HEK293 (cell line): ENCODE measurements around the gene YIPF2.

Experiments used
- SP2 ChIP-seq: fragments of 450-650 bp; formaldehyde crosslinking; IDR thresholded peaks from 2 replicates; pipeline ENCODE4 v1.5.1; 2016; ENCODE audit warnings: missing biosample characterization, missing genetic modification characterization
- ZFP37 ChIP-seq: fragments of 450-650 bp; formaldehyde crosslinking; IDR thresholded peaks from 2 replicates; pipeline ENCODE4 v1.5.1; 2016; ENCODE audit warnings: missing biosample characterization, missing genetic modification characterization
- ZFP69B ChIP-seq: fragments of 450-650 bp; formaldehyde crosslinking; IDR thresholded peaks from 2 replicates; pipeline ENCODE4 v1.5.1; 2016; ENCODE audit warnings: missing biosample characterization, missing genetic modification characterization
- ZNF510 ChIP-seq: fragments of 450-650 bp; formaldehyde crosslinking; IDR thresholded peaks from 2 replicates; pipeline ENCODE4 v1.5.1; 2018; ENCODE audit warnings: mild to moderate bottlenecking, missing genetic modification characterization, missing biosample characterization; ENCODE audit not compliant: insufficient replicate concordance
- ZNF596 ChIP-seq: fragments of 450-650 bp; IDR thresholded peaks from 2 replicates; pipeline ENCODE4 v1.5.0; 2018; ENCODE audit warnings: missing biosample characterization, mild to moderate bottlenecking, missing genetic modification characterization, moderate library complexity
- ZSCAN30 ChIP-seq: fragments of 450-650 bp; IDR thresholded peaks from 2 replicates; pipeline ENCODE4 v1.5.1; 2018; ENCODE audit warnings: missing biosample characterization, mild to moderate bottlenecking, missing genetic modification characterization, moderate library complexity
- TF ChIP-seq, protein P1 (sequence below): fragments of 450-650 bp; formaldehyde crosslinking; IDR thresholded peaks from 2 replicates; pipeline ENCODE4 v1.5.1; 2016; ENCODE audit warnings: missing biosample characterization, missing genetic modification characterization
- TF ChIP-seq, protein P2 (sequence below): IDR thresholded peaks from 2 replicates; pipeline ENCODE4 v1.6.1; 2011; ENCODE audit warnings: mild to moderate bottlenecking, low read depth, low read length, borderline replicate concordance
- TF ChIP-seq, protein P3 (sequence below): fragments of 450-650 bp; formaldehyde crosslinking; IDR thresholded peaks from 2 replicates; pipeline ENCODE4 v1.5.1; 2016; ENCODE audit warnings: missing biosample characterization, missing genetic modification characterization
- TF ChIP-seq, protein P4 (sequence below): fragments of 450-650 bp; formaldehyde crosslinking; optimal IDR thresholded peaks from 2 replicates; pipeline ENCODE3; 2016; ENCODE audit warnings: missing biosample characterization, mild to moderate bottlenecking, missing genetic modification characterization

DNA sequence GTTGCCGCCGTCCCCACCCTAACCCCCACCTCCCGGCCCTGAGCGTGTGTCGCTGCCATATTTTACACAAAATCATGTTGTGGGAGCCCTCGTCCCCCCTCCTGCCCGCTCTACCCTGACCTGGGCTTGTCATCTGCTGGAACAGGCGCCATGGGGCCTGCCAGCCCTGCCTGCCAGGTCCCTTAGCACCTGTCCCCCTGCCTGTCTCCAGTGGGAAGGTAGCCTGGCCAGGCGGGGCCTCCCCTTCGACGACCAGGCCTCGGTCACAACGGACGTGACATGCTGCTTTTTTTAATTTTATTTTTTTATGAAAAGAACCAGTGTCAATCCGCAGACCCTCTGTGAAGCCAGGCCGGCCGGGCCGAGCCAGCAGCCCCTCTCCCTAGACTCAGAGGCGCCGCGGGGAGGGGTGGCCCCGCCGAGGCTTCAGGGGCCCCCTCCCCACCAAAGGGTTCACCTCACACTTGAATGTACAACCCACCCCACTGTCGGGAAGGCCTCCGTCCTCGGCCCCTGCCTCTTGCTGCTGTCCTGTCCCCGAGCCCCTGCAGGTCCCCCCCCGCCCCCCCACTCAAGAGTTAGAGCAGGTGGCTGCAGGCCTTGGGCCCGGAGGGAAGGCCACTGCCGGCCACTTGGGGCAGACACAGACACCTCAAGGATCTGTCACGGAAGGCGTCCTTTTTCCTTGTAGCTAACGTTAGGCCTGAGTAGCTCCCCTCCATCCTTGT is 6.4 kb downstream of the YIPF2 start:
- TF ChIP-seq, protein P1, sequence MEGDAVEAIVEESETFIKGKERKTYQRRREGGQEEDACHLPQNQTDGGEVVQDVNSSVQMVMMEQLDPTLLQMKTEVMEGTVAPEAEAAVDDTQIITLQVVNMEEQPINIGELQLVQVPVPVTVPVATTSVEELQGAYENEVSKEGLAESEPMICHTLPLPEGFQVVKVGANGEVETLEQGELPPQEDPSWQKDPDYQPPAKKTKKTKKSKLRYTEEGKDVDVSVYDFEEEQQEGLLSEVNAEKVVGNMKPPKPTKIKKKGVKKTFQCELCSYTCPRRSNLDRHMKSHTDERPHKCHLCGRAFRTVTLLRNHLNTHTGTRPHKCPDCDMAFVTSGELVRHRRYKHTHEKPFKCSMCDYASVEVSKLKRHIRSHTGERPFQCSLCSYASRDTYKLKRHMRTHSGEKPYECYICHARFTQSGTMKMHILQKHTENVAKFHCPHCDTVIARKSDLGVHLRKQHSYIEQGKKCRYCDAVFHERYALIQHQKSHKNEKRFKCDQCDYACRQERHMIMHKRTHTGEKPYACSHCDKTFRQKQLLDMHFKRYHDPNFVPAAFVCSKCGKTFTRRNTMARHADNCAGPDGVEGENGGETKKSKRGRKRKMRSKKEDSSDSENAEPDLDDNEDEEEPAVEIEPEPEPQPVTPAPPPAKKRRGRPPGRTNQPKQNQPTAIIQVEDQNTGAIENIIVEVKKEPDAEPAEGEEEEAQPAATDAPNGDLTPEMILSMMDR = no peak
- TF ChIP-seq, protein P2, sequence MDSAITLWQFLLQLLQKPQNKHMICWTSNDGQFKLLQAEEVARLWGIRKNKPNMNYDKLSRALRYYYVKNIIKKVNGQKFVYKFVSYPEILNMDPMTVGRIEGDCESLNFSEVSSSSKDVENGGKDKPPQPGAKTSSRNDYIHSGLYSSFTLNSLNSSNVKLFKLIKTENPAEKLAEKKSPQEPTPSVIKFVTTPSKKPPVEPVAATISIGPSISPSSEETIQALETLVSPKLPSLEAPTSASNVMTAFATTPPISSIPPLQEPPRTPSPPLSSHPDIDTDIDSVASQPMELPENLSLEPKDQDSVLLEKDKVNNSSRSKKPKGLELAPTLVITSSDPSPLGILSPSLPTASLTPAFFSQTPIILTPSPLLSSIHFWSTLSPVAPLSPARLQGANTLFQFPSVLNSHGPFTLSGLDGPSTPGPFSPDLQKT = no peak
- TF ChIP-seq SP2 (tag by site-specific recombination) = no peak
- TF ChIP-seq, protein P3, sequence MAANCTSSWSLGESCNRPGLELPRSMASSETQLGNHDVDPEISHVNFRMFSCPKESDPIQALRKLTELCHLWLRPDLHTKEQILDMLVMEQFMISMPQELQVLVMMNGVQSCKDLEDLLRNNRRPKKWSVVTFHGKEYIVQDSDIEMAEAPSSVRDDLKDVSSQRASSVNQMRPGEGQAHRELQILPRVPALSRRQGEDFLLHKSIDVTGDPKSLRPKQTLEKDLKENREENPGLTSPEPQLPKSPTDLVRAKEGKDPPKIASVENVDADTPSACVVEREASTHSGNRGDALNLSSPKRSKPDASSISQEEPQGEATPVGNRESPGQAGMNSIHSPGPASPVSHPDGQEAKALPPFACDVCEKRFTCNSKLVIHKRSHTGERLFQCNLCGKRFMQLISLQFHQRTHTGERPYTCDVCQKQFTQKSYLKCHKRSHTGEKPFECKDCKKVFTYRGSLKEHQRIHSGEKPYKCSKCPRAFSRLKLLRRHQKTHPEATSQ (tag by site-specific recombination) = no peak
- TF ChIP-seq ZSCAN30 = no peak
- no peak for TF ChIP-seq ZNF510 (tag by site-specific recombination)
- TF ChIP-seq ZFP37 = no peak
- no peak for TF ChIP-seq ZNF596 (tag by site-specific recombination)
- TF ChIP-seq ZFP69B (tag by site-specific recombination) = no peak
- TF ChIP-seq, protein P4, sequence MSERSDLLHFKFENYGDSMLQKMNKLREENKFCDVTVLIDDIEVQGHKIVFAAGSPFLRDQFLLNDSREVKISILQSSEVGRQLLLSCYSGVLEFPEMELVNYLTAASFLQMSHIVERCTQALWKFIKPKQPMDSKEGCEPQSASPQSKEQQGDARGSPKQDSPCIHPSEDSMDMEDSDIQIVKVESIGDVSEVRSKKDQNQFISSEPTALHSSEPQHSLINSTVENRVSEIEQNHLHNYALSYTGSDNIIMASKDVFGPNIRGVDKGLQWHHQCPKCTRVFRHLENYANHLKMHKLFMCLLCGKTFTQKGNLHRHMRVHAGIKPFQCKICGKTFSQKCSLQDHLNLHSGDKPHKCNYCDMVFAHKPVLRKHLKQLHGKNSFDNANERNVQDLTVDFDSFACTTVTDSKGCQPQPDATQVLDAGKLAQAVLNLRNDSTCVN = no peak
